H9 (cell line): Measurements from ENCODE around the gene FTO. TPM values are rescaled to one million over a fixed set of nuclear protein-coding genes. Genes with fewer than 3 reads are reported as not detected.
A peak's percentile ranks its signal among the peaks of the same experiment; 100 is the strongest.

Experiments
- DNase-seq: peaks from one replicate; pipeline ENCODE4 v3.0.0-alpha.2; 2017
- H2AFZ ChIP-seq: one replicate; pipeline ENCODE4 v1.6.1; 2013; ENCODE audit warnings: mild to moderate bottlenecking, low read length, control low read depth, moderate library complexity
- H2AK5ac ChIP-seq: 2 replicates; pipeline ENCODE4 v1.6.1; 2013; ENCODE audit warnings: low read length, control low read depth, mixed read lengths; ENCODE audit not compliant: insufficient read length
- H2BK120ac ChIP-seq: one replicate; pipeline ENCODE4 v1.6.1; 2013; ENCODE audit warnings: low read depth, mild to moderate bottlenecking, low read length, control low read depth, inconsistent platforms; ENCODE audit not compliant: poor library complexity, severe bottlenecking
- H2BK12ac ChIP-seq: 2 replicates; pipeline ENCODE4 v1.6.1; 2013; ENCODE audit warnings: low read length, control low read depth, mixed read lengths, low read depth; ENCODE audit not compliant: insufficient read length
- H2BK15ac ChIP-seq: 2 replicates; pipeline ENCODE4 v1.6.1; 2013; ENCODE audit warnings: low read depth, low read length, control low read depth
- H2BK20ac ChIP-seq: one replicate; pipeline ENCODE4 v1.6.1; 2013; ENCODE audit warnings: low read depth, mild to moderate bottlenecking, low read length, control low read depth, inconsistent platforms; ENCODE audit not compliant: poor library complexity, severe bottlenecking
- H2BK5ac ChIP-seq: 2 replicates; pipeline ENCODE4 v1.6.1; 2013; ENCODE audit warnings: low read length, control low read depth, mixed read lengths; ENCODE audit not compliant: insufficient read length
- H3K14ac ChIP-seq: 2 replicates; pipeline ENCODE4 v1.6.1; 2013; ENCODE audit warnings: low read length, control low read depth; ENCODE audit not compliant: insufficient read depth
- H3K18ac ChIP-seq: 2 replicates; pipeline ENCODE4 v1.6.1; 2013; ENCODE audit warnings: low read depth, mild to moderate bottlenecking, mixed read lengths, low read length, control low read depth; ENCODE audit not compliant: insufficient read length
- H3K23ac ChIP-seq: 2 replicates; pipeline ENCODE4 v1.6.1; 2013; ENCODE audit warnings: low read length, control low read depth, mixed read lengths, low read depth; ENCODE audit not compliant: insufficient read length
- H3K23me2 ChIP-seq: 2 replicates; pipeline ENCODE4 v1.6.1; 2013; ENCODE audit warnings: low read depth, mild to moderate bottlenecking, mixed read lengths, low read length, control low read depth; ENCODE audit not compliant: insufficient read length, poor library complexity, severe bottlenecking
- H3K27ac ChIP-seq: 2 replicates; pipeline ENCODE4 v1.5.1; 2013; ENCODE audit warnings: low read length, control low read depth, mixed read lengths, low read depth; ENCODE audit not compliant: insufficient read length
- H3K27me3 ChIP-seq: 2 replicates; pipeline ENCODE4 v1.6.1; 2013; ENCODE audit warnings: low read length, control low read depth, inconsistent platforms; ENCODE audit not compliant: insufficient read depth
- H3K4ac ChIP-seq: 2 replicates; pipeline ENCODE4 v1.6.1; 2013; ENCODE audit warnings: low read depth, mild to moderate bottlenecking, control low read depth, inconsistent platforms, low read length, moderate library complexity
- H3K4me1 ChIP-seq: 2 replicates; pipeline ENCODE4 v1.6.1; 2013; ENCODE audit warnings: low read length, control low read depth, inconsistent platforms; ENCODE audit not compliant: insufficient read depth
- H3K4me2 ChIP-seq: 2 replicates; pipeline ENCODE4 v1.6.1; 2013; ENCODE audit warnings: low read length, control low read depth, mixed read lengths; ENCODE audit not compliant: insufficient read length, insufficient read depth
- H3K56ac ChIP-seq: 2 replicates; pipeline ENCODE4 v1.6.1; 2013; ENCODE audit warnings: low read depth, mild to moderate bottlenecking, mixed read lengths, low read length, control low read depth; ENCODE audit not compliant: insufficient read length
- H3K79me1 ChIP-seq: 2 replicates; pipeline ENCODE4 v1.6.1; 2013; ENCODE audit warnings: low read depth, mild to moderate bottlenecking, moderate library complexity, low read length, control low read depth, inconsistent platforms; ENCODE audit not compliant: insufficient read depth, poor library complexity, severe bottlenecking
- H3K79me2 ChIP-seq: 2 replicates; pipeline ENCODE4 v1.6.1; 2013; ENCODE audit warnings: low read length, control low read depth, inconsistent platforms; ENCODE audit not compliant: insufficient read depth
- H3K9ac ChIP-seq: 2 replicates; pipeline ENCODE4 v1.6.1; 2013; ENCODE audit warnings: low read length, control low read depth, mixed read lengths; ENCODE audit not compliant: insufficient read length; ENCODE audit errors: extremely low read depth
- H3K9me3 ChIP-seq: one replicate; pipeline ENCODE4 v1.6.1; 2013; ENCODE audit warnings: low read depth, low read length, inconsistent platforms; ENCODE audit not compliant: control insufficient read depth
- H3T11ph ChIP-seq: one replicate; pipeline ENCODE4 v1.6.1; 2013; ENCODE audit warnings: mild to moderate bottlenecking, low read length, control low read depth, inconsistent platforms
- H4K20me1 ChIP-seq: one replicate; pipeline ENCODE4 v1.6.1; 2013; ENCODE audit not compliant: control insufficient read depth, insufficient read length, insufficient read depth
- H4K5ac ChIP-seq: 2 replicates; pipeline ENCODE4 v1.6.1; 2013; ENCODE audit warnings: low read depth, mild to moderate bottlenecking, mixed read lengths, low read length, control low read depth; ENCODE audit not compliant: insufficient read length
- H4K8ac ChIP-seq: replicated peaks from 2 replicates; pipeline ENCODE4 v1.6.1; 2013; ENCODE audit warnings: low read length, control low read depth, mixed read lengths, low read depth; ENCODE audit not compliant: insufficient read length
- H4K91ac ChIP-seq: 2 replicates; pipeline ENCODE4 v1.6.1; 2013; ENCODE audit warnings: low read depth, mild to moderate bottlenecking, moderate library complexity, mixed read lengths, low read length, control low read depth; ENCODE audit not compliant: insufficient read length
- H3K27ac Mint-ChIP-seq, 3 experiments: 2 replicates in 2 of 3; 3 replicates in 1 of 3; pipeline ENCODE4 v1.8.0; 2020 to 2021; ENCODE audit warnings: mixed read lengths in 3 of 3, mild to moderate bottlenecking in 1 of 3, moderate library complexity in 1 of 3
- H3K27me3 Mint-ChIP-seq: 2 replicates; pipeline ENCODE4 v1.8.0; 2021; ENCODE audit warnings: low read depth, mild to moderate bottlenecking, moderate library complexity, mixed read lengths
- H3K36me3 Mint-ChIP-seq, 3 experiments: 2 replicates in 2 of 3; 3 replicates in 1 of 3; pipeline ENCODE4 v1.8.0; 2020 to 2021; ENCODE audit warnings: low read depth in 3 of 3, mixed read lengths in 3 of 3; ENCODE audit not compliant: insufficient read depth in 1 of 3
- H3K4me1 Mint-ChIP-seq, 2 experiments: 2 replicates each; pipeline ENCODE4 v1.8.0; 2020; ENCODE audit warnings: mixed read lengths in 2 of 2
- H3K4me3 Mint-ChIP-seq, 2 experiments: 2 replicates in 1 of 2; 3 replicates in 1 of 2; pipeline ENCODE4 v1.8.0; 2020 to 2021; ENCODE audit warnings: mild to moderate bottlenecking in 2 of 2, mixed read lengths in 2 of 2, moderate library complexity in 1 of 2
- H3K9me3 Mint-ChIP-seq, 2 experiments: 2 replicates in 1 of 2; 3 replicates in 1 of 2; pipeline ENCODE4 v1.8.0; 2020; ENCODE audit warnings: mild to moderate bottlenecking in 2 of 2, mixed read lengths in 2 of 2, moderate library complexity in 1 of 2
- WGBS: extraction: QIAGEN DNeasy Blood & Tissue Kit; methylation state at CpG from one replicate; pipeline ENCODE4 v1.1.7; 2013; ENCODE audit warnings: missing lambda C conversion rate, low lambda C conversion rate, mixed read lengths; ENCODE audit not compliant: insufficient read length; ENCODE audit errors: extremely low coverage; 5-methylcytosine and 5-hydroxymethylcytosine counted together
- total RNA-seq: library from RNA; stranded (reverse); gene quantifications from 2 replicates; pipeline ENCODE4 v1.2.1, GENCODE V29; 2021
- TF ChIP-seq, protein P1 (sequence below): fragments of 200-600 bp; sonication (generic); conservative IDR thresholded peaks from 3 replicates; pipeline ENCODE4 v1.8.0; 2021; ENCODE audit warnings: antibody characterized with exemption, mild to moderate bottlenecking

The FTO gene
- total RNA-seq, 1 experiment from 2014 or later: 67.9 TPM

DNA sequence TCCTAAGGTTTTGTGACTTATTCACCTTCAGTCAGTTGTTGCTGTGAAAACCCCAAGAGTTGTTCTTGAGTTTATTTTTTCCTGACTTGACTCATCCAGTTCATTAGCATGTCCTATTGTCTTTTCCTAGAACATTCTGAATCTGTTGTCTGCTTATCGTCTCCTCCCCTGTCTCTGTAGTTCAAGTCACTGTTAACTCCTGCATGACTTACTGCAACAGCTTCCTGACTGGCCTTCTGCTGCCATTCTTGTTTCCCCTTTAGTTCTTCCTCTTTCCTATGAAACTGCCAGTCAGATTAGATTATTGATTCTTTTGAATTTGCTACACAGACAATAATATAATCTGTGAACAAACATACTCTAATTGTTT lies 161.5 kb downstream of the FTO start:
- peak overlapping the region in 2 of 3 experiments; percentile 49 to 95; a peak in 5 of 7 replicates for H3K27ac Mint-ChIP-seq
- Histone ChIP-seq H2BK15ac (no peak overlapping the region), H4K5ac (no peak overlapping the region), H2AFZ (no peak overlapping the region), H3K4ac (no peak overlapping the region), H2BK12ac (no peak overlapping the region), H2BK20ac (no peak overlapping the region), H3K23me2 (no peaks in the 10 kb centered on the region), H3K4me2 (no peak overlapping the region), H3T11ph (no peak overlapping the region), H2BK5ac (no peak overlapping the region), H3K27ac (peak overlapping the region; percentile 54), H3K56ac (no peak overlapping the region), H3K9me3 (no peaks in the 10 kb centered on the region), H3K14ac (no peak overlapping the region), H2AK5ac (no peak overlapping the region), H3K79me2 (no peaks in the 10 kb centered on the region), H3K79me1 (no peaks in the 10 kb centered on the region), H3K27me3 (no peaks in the 10 kb centered on the region), H4K91ac (no peak overlapping the region), H4K8ac (no peak overlapping the region), H3K9ac (no peak overlapping the region), H2BK120ac (no peak overlapping the region), H3K4me1 (peaks cover 3% of the 10 kb centered on the region; the same call in 1 of the 2 replicates), H3K23ac (no peak overlapping the region), H4K20me1 (no peaks in the 10 kb centered on the region), H3K18ac (no peak overlapping the region)
- H3K4me3 Mint-ChIP-seq: no peak overlapping the region
- H3K4me1 Mint-ChIP-seq: peaks cover 14 to 27% of the 10 kb centered on the region in 2 experiments
- no peak for DNase-seq
- H3K27me3 Mint-ChIP-seq: no peaks in the 10 kb centered on the region
- WGBS: no CpG with 5 or more reads among the region's 1 CpG
- peaks cover 3 to 10% of the 10 kb centered on the region in 2 experiments; a peak in 4 of 5 replicates for H3K9me3 Mint-ChIP-seq
- TF ChIP-seq, protein P1, sequence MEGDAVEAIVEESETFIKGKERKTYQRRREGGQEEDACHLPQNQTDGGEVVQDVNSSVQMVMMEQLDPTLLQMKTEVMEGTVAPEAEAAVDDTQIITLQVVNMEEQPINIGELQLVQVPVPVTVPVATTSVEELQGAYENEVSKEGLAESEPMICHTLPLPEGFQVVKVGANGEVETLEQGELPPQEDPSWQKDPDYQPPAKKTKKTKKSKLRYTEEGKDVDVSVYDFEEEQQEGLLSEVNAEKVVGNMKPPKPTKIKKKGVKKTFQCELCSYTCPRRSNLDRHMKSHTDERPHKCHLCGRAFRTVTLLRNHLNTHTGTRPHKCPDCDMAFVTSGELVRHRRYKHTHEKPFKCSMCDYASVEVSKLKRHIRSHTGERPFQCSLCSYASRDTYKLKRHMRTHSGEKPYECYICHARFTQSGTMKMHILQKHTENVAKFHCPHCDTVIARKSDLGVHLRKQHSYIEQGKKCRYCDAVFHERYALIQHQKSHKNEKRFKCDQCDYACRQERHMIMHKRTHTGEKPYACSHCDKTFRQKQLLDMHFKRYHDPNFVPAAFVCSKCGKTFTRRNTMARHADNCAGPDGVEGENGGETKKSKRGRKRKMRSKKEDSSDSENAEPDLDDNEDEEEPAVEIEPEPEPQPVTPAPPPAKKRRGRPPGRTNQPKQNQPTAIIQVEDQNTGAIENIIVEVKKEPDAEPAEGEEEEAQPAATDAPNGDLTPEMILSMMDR: no peak
- H3K36me3 Mint-ChIP-seq: peaks cover 2 to 10% (median 4%) of the 10 kb centered on the region in 3 experiments
